GM18502 (cell line): ENCODE data around the gene CDCP1.
A peak's percentile ranks its signal among the peaks of the same experiment; 100 is the strongest.
"Not testable (repeated sequence)": the region's sequence is repeated elsewhere in the genome, so short reads cannot be mapped to it uniquely, and the experiment has no call there.

Experiments
- ATAC-seq: cut with Tn5 transposase; IDR thresholded peaks from one replicate; pipeline ENCODE4 v1.9.1; 2021; ENCODE audit warnings: mild to moderate bottlenecking; ENCODE audit not compliant: unreplicated experiment, poor library complexity

Gene CDCP1

GRCh38 chr3:45062697-45063070 lies 83.5 kb downstream of the CDCP1 start:
- no peak for ATAC-seq

GRCh38 chr3:45060165-45060892 lies 85.8 kb downstream of the CDCP1 start:
- no peak for ATAC-seq

GRCh38 chr3:45059132-45059531 lies 87.0 kb downstream of the CDCP1 start:
- no peak for ATAC-seq

- no peak for ATAC-seq
Observed at GRCh38 chr3:45057557-45057956, 88.6 kb downstream of the CDCP1 start.

GRCh38 chr3:45056608-45057301 lies 89.4 kb downstream of the CDCP1 start:
- no peak for ATAC-seq

GRCh38 chr3:45055411-45056143 lies 90.6 kb downstream of the CDCP1 start:
- no peak for ATAC-seq

GRCh38 chr3:45055032-45055410 lies 91.2 kb downstream of the CDCP1 start:
- no peak for ATAC-seq

- no peak for ATAC-seq
Observed at GRCh38 chr3:45054196-45054857, 91.9 kb downstream of the CDCP1 start.

GRCh38 chr3:45053805-45054195 lies 92.4 kb downstream of the CDCP1 start:
- ATAC-seq, result not testable (repeated sequence)

- no peak for ATAC-seq
Observed at GRCh38 chr3:45051685-45052084, 94.5 kb downstream of the CDCP1 start.

GRCh38 chr3:45049807-45050206 lies 96.4 kb downstream of the CDCP1 start:
- ATAC-seq, result no peak

- ATAC-seq, result no peak
Observed at GRCh38 chr3:45048244-45048643, 97.9 kb downstream of the CDCP1 start.

- ATAC-seq, result no peak
Observed at GRCh38 chr3:45043728-45044299, 102.4 kb downstream of the CDCP1 start.

GRCh38 chr3:45042162-45042561 lies 104.0 kb downstream of the CDCP1 start:
- no peak for ATAC-seq

GRCh38 chr3:45041666-45042065 lies 104.5 kb downstream of the CDCP1 start:
- ATAC-seq, result no peak

- peak; percentile 72 for ATAC-seq
Observed at GRCh38 chr3:45037720-45038455, 108.3 kb downstream of the CDCP1 start.

- ATAC-seq, result no peak
Observed at GRCh38 chr3:45035441-45036301, 110.5 kb downstream of the CDCP1 start.

- peak; percentile 45 for ATAC-seq
Observed at GRCh38 chr3:45034612-45035252, 111.4 kb downstream of the CDCP1 start.
